HuH-7.5 (cell line): ENCODE data around the gene SUPT20H.
A peak's percentile ranks its signal among the peaks of the same experiment; 100 is the strongest.

Experiments used
- DNase-seq: peaks from one replicate; pipeline ENCODE4 v3.0.0; 2011; ENCODE audit warnings: low spot score

Gene SUPT20H

GRCh38 chr13:36999054-36999714 is 60.3 kb downstream of the SUPT20H start, which contains the start of gene ALG5:
ALG5 (minus strand) TSS chr13:36999340; CDS start chr13:36999300, 40 bp downstream.
- peak; percentile 54 for DNase-seq

GRCh38 chr13:36998624-36999041 is 60.9 kb downstream of the SUPT20H start:
- no peak for DNase-seq

- no peak for DNase-seq
Measured at GRCh38 chr13:36997716-36998427, 61.6 kb downstream of the SUPT20H start.

GRCh38 chr13:36992362-36992761 is 67.1 kb downstream of the SUPT20H start:
- no peak for DNase-seq

GRCh38 chr13:36986462-36987240 is 72.8 kb downstream of the SUPT20H start:
- no peak for DNase-seq

GRCh38 chr13:36981156-36981743 is 78.2 kb downstream of the SUPT20H start:
- no peak for DNase-seq

- no peak for DNase-seq
Measured at GRCh38 chr13:36979361-36980050, 80.0 kb downstream of the SUPT20H start.

- no peak for DNase-seq
Measured at GRCh38 chr13:36975172-36975571, 84.3 kb downstream of the SUPT20H start.

GRCh38 chr13:36973621-36974295 is 85.7 kb downstream of the SUPT20H start:
- DNase-seq = no peak

- DNase-seq = no peak
Measured at GRCh38 chr13:36973009-36973408, 86.5 kb downstream of the SUPT20H start.

- DNase-seq = no peak
Measured at GRCh38 chr13:36966404-36966803, 93.1 kb downstream of the SUPT20H start.

GRCh38 chr13:36965767-36966166 is 93.7 kb downstream of the SUPT20H start:
- DNase-seq = no peak

- no peak for DNase-seq
Measured at GRCh38 chr13:36959456-36960116, 99.9 kb downstream of the SUPT20H start.
